Activated CD4-positive, alpha-beta T cell treated with anti-CD3 and anti-CD28 coated beads, Interleukin-10, Interleukin-2, amounts not matched to agents 100 ng/mL and 50 ng/mL, durations not matched to agents 16 hours and 8 hours (primary cell): ENCODE results near the gene PAK4.
"Not testable (repeated sequence)": the region's sequence is repeated elsewhere in the genome, so short reads cannot be mapped to it uniquely, and the experiment has no call there.

Experiments
- DNase-seq: peaks from one replicate; pipeline ENCODE4 v3.0.0-alpha.2; 2020

PAK4 gene

GRCh38 chr19:39130337-39131254, 5.0 kb downstream of the PAK4 start:
- DNase-seq = no peak

DNA sequence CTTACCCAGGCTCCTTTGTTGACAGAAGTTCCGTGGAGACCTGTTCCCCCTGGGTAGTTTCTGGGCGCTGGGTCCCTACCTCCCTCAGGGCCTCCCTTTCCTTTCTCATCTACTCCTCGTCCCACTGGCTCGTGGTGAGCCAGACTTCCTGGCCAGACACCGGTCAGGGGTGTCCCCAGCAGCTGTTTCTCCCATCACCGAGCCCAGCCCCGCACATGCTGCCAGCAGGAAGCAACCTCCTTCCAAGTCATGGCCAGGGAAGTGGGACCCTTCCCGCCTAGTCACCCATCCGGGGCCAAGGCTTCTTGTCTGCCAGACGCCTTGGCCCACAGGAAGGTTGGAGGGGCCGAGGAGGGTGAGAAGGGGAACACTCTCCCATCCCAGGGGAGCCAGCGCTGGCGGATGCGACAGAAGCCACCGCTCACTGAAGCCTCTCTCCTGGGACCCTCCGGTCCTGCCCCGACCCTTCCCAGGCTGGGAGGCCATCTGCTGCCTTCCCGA, 5.7 kb downstream of the PAK4 start:
- DNase-seq = no peak

GRCh38 chr19:39132344-39132969, 6.9 kb downstream of the PAK4 start:
- DNase-seq = no peak

- DNase-seq = no peak
Measured at GRCh38 chr19:39133431-39134270, 8.1 kb downstream of the PAK4 start.

- DNase-seq = no peak
Measured at GRCh38 chr19:39135701-39136100, 10.1 kb downstream of the PAK4 start.

- no peak for DNase-seq
Measured at GRCh38 chr19:39136225-39136940, 10.8 kb downstream of the PAK4 start.

DNA sequence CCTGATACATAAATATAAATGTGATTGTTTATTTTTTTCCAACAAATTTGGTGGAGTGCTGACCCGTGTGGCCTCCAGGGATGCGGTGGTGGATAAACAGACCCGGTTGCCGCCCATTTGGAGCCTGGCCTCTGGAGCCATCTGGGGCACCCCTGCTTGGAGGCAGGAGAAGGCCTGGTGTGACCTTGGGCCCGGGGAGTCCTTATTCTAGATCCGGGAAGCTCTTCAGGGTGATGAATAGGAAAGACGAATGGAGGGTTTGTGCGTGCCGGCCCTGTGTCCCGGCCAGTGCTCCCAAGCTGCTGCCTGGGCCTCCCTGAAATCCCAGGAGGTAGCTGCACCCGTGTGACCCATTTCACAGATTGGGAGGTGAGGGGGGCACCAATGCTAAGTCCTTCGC, 11.5 kb downstream of the PAK4 start:
- no peak for DNase-seq

GRCh38 chr19:39138221-39139211, 12.9 kb downstream of the PAK4 start:
- no peak for DNase-seq

DNA sequence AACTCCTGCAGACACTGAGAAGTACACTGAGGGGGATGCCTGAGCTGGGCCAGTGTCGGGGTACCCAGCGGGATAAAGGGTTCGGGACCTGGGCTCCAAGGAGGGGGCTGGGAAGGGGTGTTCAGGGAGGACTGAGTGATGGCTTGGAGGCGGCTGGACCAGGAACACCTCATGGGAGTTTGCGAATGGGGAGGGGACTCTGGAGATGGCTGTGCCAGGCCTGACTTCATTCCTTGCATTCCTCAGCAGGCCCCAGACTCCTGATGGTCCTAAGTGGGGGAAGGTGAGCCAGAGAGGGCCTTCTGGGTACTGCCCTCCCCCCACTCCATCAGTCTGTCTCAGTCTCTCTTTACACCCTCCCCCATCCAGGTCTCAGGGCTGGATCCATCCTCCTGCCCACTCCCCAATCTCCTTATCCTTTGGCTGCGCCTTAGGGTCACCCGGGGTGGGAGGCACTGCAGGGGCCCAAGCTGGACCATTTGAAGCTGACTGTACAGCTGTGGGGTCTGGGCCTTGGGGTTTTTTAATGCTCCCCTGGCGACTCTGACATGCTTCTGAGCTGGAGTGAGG, 13.8 kb downstream of the PAK4 start:
- DNase-seq = no peak

DNA sequence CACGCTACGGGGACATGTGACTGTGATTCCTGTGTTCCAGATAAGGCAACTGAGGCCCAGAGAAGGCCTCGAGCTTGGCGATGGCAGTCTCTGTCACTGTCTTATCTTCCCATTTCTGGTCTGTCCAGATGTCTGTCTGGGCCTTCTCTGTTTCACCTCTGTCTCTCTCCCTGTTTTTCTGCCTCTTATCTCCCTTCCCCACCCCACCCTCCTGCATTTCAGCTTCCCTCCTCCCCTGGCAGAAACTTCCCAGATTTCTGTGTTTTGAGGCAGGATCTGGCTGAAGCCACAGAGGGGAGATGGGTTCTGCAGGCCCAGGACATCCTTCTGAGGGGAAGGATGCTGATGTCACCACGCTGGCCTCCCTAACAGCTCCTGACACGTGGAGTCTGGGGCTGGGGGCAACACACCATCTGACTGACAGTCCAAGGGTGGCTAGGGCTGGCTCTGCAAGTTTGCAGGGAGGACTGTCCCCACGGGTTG, 14.4 kb downstream of the PAK4 start:
- no peak for DNase-seq

DNA sequence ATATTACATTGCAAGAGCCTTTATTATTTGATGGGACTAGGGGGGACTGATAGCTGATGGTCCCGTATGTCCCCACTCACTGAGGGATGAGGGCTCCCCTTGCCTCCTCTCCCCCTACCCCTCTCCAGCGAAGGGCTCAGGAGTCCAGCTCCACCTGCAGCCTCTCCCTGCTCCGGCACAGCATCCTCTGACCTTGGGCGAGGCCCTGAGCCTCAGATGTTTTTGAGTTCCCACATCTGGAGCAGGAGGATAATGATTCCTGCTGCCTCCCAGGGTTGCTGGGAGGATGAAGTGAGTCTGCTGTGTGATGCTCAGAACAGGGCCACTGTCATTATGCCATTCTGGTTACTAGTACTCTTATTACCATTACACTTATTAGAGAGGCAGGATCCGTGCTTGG, 15.0 kb downstream of the PAK4 start:
- DNase-seq = no peak

GRCh38 chr19:39141929-39142328, 16.3 kb downstream of the PAK4 start:
- DNase-seq = no peak

DNA sequence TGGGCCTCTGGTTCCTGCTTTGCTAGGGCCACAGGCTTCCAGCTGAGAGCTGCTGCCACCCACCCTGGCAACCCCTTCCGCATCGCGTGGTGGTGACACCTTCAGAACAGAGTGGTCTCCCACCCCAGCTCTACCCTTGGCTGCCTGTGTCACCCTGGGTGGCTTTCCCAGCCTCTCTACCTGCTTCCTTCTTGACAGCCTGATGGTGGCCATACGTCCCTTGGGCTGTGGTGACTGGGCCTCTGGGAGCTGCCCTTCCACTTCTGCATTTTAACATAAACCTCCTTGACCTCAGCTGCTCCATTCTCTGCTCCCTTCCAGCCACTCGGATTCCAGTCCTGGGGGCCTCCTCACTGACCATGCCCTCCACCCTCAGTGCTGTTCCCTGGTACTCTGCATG, 17.0 kb downstream of the PAK4 start:
- no peak for DNase-seq

DNA sequence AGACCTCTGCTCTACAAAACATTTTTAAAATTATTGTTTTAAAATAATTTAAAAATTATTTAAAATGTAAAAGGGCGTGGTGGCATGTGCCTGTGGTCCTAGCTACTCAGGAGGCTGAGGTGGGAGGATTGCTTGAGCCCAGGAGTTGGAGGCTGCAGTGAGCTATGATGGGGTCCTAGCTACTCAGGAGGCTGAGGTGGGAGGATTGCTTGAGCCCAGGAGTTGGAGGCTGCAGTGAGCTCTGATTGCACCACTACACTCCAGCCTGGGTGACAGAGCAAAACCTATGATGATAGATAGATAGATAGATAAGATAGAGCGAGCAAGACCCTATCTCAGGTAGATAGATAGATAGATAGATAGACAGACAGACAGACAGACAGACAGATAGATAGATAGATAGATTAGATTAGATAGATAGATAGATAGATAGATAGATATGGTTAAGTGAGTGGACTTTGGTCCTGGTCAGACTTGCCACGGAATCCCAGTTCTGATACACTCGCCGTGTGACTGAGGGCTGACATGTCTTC, 18.2 kb downstream of the PAK4 start:
- not testable (repeated sequence) for DNase-seq

DNA sequence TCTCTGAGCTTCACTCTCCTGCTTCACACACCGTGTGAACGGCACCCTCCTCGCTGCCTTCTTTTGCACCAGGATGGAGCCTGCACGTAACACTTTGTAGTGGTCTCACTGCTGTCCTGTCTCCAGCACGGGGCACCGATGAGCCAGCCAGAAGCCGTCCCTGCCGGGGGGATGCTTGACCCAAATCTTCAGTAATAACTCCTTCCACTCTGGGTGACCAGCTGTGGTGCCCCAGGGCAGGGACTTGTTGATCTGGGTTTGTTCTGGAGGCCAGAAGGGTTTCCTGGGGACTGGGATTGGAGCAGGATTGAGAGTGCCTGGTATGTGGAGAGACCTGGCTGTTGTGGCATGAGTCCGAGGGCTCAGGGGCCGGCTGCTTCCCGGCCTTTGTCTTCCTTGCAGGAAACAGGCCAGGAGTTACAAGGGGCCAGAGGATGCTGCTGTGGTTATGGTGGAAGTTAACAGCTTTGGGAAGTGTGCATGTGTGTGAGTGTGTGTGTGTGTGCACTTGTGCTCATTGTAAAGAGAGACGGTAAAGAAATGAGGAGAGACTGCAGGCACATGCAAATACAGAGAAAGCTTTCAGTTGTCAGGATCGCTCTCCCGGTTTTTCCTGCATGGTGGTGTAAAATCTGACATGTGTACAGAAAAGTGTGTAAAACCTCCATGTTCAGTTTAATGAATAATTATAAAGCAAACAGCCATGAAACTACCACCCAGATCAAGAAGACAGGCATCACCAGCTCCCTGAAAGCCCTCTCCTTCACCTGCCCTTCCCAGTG, 18.9 kb downstream of the PAK4 start:
- no peak for DNase-seq

- DNase-seq = no peak
Measured at GRCh38 chr19:39145180-39145953, 19.8 kb downstream of the PAK4 start.

DNA sequence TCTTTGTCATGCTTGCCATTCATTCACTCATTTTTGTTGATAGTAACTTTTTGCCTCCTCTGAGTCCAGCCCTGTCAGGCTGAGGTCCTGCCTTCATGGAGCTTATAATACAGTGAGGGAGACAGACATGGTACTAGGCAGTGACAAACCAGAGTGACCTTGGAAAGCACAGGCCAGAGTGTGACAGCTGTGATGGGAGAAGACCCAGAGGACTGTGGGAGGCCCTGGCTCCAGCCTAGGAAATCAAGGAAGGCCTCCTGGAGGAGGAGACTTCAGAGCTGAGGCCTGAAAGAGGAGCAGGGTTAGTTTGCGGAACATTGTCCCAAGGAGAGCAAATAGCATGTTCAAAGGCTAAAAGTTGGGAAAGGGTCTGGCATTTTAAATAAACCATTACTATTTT, 20.5 kb downstream of the PAK4 start:
- no peak for DNase-seq

GRCh38 chr19:39146686-39147450, 21.3 kb downstream of the PAK4 start:
- no peak for DNase-seq
